Fibroblast of lung (primary cell): ENCODE measurements around the gene RAB43. TPM values are rescaled to one million over a fixed set of nuclear protein-coding genes. Genes with fewer than 3 reads are reported as not detected.

Source experiments
- DNase-seq, 2 donors: peaks; one replicate each; pipeline versions ENCODE4 v3.0.0 to v3.0.0-alpha.2; 2010; ENCODE audit warnings: low read depth in 2 of 2
- H2AFZ ChIP-seq: 2 replicates; pipeline ENCODE4 v1.5.1; 2012; ENCODE audit warnings: low read length, control low read depth, inconsistent platforms
- H3K27ac ChIP-seq: 2 replicates; pipeline ENCODE4 v1.5.1; 2011; ENCODE audit warnings: low read length, control low read depth; ENCODE audit not compliant: insufficient read depth
- H3K27me3 ChIP-seq: 2 replicates; pipeline ENCODE4 v1.5.1; 2011; ENCODE audit warnings: mild to moderate bottlenecking, low read length; ENCODE audit not compliant: control insufficient read depth, insufficient read depth
- H3K36me3 ChIP-seq: 2 replicates; pipeline ENCODE4 v1.5.1; 2011; ENCODE audit warnings: low read length; ENCODE audit not compliant: control insufficient read depth, insufficient read depth
- H3K4me1 ChIP-seq: 2 replicates; pipeline ENCODE4 v1.5.1; 2011; ENCODE audit warnings: low read length; ENCODE audit not compliant: control insufficient read depth, insufficient read depth; ENCODE audit errors: extremely low read depth
- H3K4me2 ChIP-seq: 2 replicates; pipeline ENCODE4 v1.5.1; 2011; ENCODE audit warnings: low read length, control low read depth; ENCODE audit not compliant: insufficient read depth; ENCODE audit errors: extremely low read depth
- H3K4me3 ChIP-seq, 4 experiments: fragments of 200-600 bp in 1 of 4; sonication (generic) in 1 of 4; replicated peaks in 1 of 4; 2 replicates each; pipeline ENCODE4 v1.5.1; 2011 to 2016; ENCODE audit warnings: low read length in 4 of 4, low read depth in 3 of 4, mild to moderate bottlenecking in 3 of 4, control low read depth in 2 of 4, inconsistent platforms in 1 of 4, mixed read lengths in 1 of 4; ENCODE audit not compliant: insufficient read depth in 1 of 4; ENCODE audit errors: control extremely low read depth in 1 of 4
- H3K79me2 ChIP-seq: 2 replicates; pipeline ENCODE4 v1.5.1; 2012; ENCODE audit warnings: mild to moderate bottlenecking, low read length, inconsistent platforms; ENCODE audit not compliant: control insufficient read depth, insufficient read depth
- H3K9ac ChIP-seq: 2 replicates; pipeline ENCODE4 v1.5.1; 2011; ENCODE audit warnings: mild to moderate bottlenecking, low read length, control low read depth; ENCODE audit not compliant: insufficient read depth
- H3K9me3 ChIP-seq: 2 replicates; pipeline ENCODE4 v1.5.1; 2012; ENCODE audit warnings: low read depth, low read length; ENCODE audit not compliant: control insufficient read depth, insufficient read depth
- H4K20me1 ChIP-seq: 2 replicates; pipeline ENCODE4 v1.5.1; 2011; ENCODE audit warnings: low read length; ENCODE audit not compliant: control insufficient read depth, insufficient read depth; ENCODE audit errors: extremely low read depth
- CTCF ChIP-seq, 2 donors: IDR thresholded peaks in 1 of 2; conservative IDR thresholded peaks in 1 of 2; 1 replicate in 1 of 2; 2 replicates in 1 of 2; pipeline ENCODE4 v1.5.1; 2011 to 2012; ENCODE audit warnings: low read length in 2 of 2, control low read depth in 1 of 2, inconsistent platforms in 1 of 2, low read depth in 1 of 2, mild to moderate bottlenecking in 1 of 2
- EZH2 ChIP-seq: IDR thresholded peaks from 2 replicates; pipeline ENCODE4 v1.5.1; 2012; ENCODE audit warnings: low read length, control low read depth, mild to moderate bottlenecking; ENCODE audit errors: missing control alignments
- polyA plus RNA-seq, 2 donors: library from polyadenylated mRNA; depleted of rRNA in 1 of 2; stranded (reverse) in 1 of 2; unstranded in 1 of 2; fragments of >200 nt; gene quantifications; 2 replicates each; pipeline ENCODE4 v1.2.1, GENCODE V29; 2011 to 2012; ENCODE audit warnings: missing spikeins in 1 of 2
- total RNA-seq: library from RNA; depleted of rRNA; stranded (reverse); fragments of >200 nt; gene quantifications from 2 replicates; pipeline ENCODE4 v1.2.1, GENCODE V29; 2014

RAB43 gene
- total and polyA plus RNA-seq, 2 donors (not counting 1 experiment from before 2014, with no cell fraction given), result 5.7 to 21.5 TPM

GRCh38 chr3:129039271-129040038 is 82.1 kb downstream of the RAB43 start:
- TF ChIP-seq EZH2 (no peak), CTCF (conservative IDR thresholded peaks at IDR 0.05 in 1 of 2, IDR thresholded peaks at IDR 0.05 in 1 of 2; ENCODE audit: low read depth in 1 of 2, low read length in 2 of 2) (no peak)
- H3K27ac ChIP-seq, result no peak overlapping the region
- no peak overlapping the region for H3K4me3 ChIP-seq
- no peaks in the 10 kb centered on the region for H3K36me3 ChIP-seq
- no peak overlapping the region for H2AFZ ChIP-seq
- DNase-seq, result no peak
- H3K4me2 ChIP-seq, result no peak overlapping the region
- H3K4me1 ChIP-seq, result no peaks in the 10 kb centered on the region
- H3K9ac ChIP-seq, result no peak overlapping the region
- no peaks in the 10 kb centered on the region for H3K79me2 ChIP-seq
- H3K27me3 ChIP-seq, result peaks cover 11% of the 10 kb centered on the region
- no peaks in the 10 kb centered on the region for H3K9me3 ChIP-seq
- no peaks in the 10 kb centered on the region for H4K20me1 ChIP-seq

- Histone ChIP-seq H3K27ac (no peak overlapping the region), H3K27me3 (peaks cover 11% of the 10 kb centered on the region), H3K9ac (no peak overlapping the region), H3K79me2 (no peaks in the 10 kb centered on the region), H3K4me2 (no peak overlapping the region), H4K20me1 (no peaks in the 10 kb centered on the region), H3K9me3 (no peaks in the 10 kb centered on the region), H3K4me1 (no peaks in the 10 kb centered on the region), H3K36me3 (no peaks in the 10 kb centered on the region), H3K4me3 (no peak overlapping the region), H2AFZ (no peak overlapping the region)
- DNase-seq, result no peak
- TF ChIP-seq EZH2 (no peak), CTCF (conservative IDR thresholded peaks at IDR 0.05 in 1 of 2, IDR thresholded peaks at IDR 0.05 in 1 of 2; ENCODE audit: low read depth in 1 of 2, low read length in 2 of 2) (no peak)
Measured at GRCh38 chr3:129038121-129038855, 83.3 kb downstream of the RAB43 start.

Other genes starting within 250 kb of the RAB43 start
- 26.5 and 41.6 TPM in 2 replicates for gene ACAD9, start 242.2 kb downstream of the RAB43 start, total RNA-seq
- gene ACAD9, start 242.2 kb downstream of the RAB43 start, polyA plus RNA-seq, result 33.6 and 45.3 TPM in 2 replicates
- gene CFAP92, start 127.7 kb downstream of the RAB43 start, total RNA-seq, result under 0.01 TPM in 1 of 2 replicates, not detected in the other
- gene CFAP92, start 127.7 kb downstream of the RAB43 start, polyA plus RNA-seq, result 0.07 and 0.09 TPM in 2 replicates
- not detected in 2 replicates for gene EFCC1, start 120.5 kb downstream of the RAB43 start, total RNA-seq
- not detected in 2 replicates for gene EFCC1, start 120.5 kb downstream of the RAB43 start, polyA plus RNA-seq
- gene GP9, start 61.0 kb downstream of the RAB43 start, total RNA-seq, result not detected in 2 replicates
- not detected in 2 replicates for gene GP9, start 61.0 kb downstream of the RAB43 start, polyA plus RNA-seq
- 30.3 and 34.8 TPM in 2 replicates for gene ISY1, start 39.3 kb upstream of the RAB43 start, total RNA-seq
- gene ISY1, start 39.3 kb upstream of the RAB43 start, polyA plus RNA-seq, result 39.6 and 40.2 TPM in 2 replicates
- 262 and 317 TPM in 2 replicates for gene CNBP, start 62.1 kb upstream of the RAB43 start, total RNA-seq
- 369 and 412 TPM in 2 replicates for gene CNBP, start 62.1 kb upstream of the RAB43 start, polyA plus RNA-seq
- gene COPG1, start 127.8 kb upstream of the RAB43 start, total RNA-seq, result 240 and 306 TPM in 2 replicates
- gene COPG1, start 127.8 kb upstream of the RAB43 start, polyA plus RNA-seq, result 237 and 257 TPM in 2 replicates
- 11.8 and 12.2 TPM in 2 replicates for gene HMCES, start 157.1 kb upstream of the RAB43 start, total RNA-seq
- 22.6 and 22.8 TPM in 2 replicates for gene HMCES, start 157.1 kb upstream of the RAB43 start, polyA plus RNA-seq